DLD1 (cell line): ENCODE data around the gene C3.
"Not testable (repeated sequence)": the region's sequence is repeated elsewhere in the genome, so short reads cannot be mapped to it uniquely, and the experiment has no call there.

Source experiments
- in situ Hi-C: cut with HindIII; loops from 2 replicates; pipeline ENCODE4 v1.10.0; 2017; ENCODE audit warnings: low sequenced_read_pairs

The C3 gene

DNA sequence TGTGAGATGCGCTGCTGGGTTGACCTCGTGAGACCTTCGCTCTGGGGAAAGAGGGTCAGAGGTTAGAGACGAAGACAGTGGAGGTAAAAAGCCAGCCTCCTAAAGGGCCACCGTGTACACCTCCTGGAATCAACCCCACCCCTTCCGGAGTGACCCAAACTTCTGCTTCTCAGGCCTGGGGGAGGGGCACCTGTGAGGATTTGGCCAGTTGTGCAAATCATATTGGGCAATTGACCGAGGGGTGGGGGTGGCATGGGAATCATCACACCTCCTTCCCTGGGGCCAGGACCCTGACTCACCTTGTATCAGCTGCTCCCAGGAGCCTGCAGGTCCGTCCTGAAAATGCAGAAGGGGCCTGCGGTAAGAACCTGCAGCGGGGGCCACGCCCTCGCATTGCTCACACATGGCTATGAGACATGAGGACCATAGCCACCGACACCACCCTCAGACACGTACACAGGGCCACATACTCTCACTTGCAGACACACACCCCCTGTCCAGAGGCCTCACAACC lies 53.3 kb downstream of the C3 start:
- in situ Hi-C loops: no loop called here

DNA sequence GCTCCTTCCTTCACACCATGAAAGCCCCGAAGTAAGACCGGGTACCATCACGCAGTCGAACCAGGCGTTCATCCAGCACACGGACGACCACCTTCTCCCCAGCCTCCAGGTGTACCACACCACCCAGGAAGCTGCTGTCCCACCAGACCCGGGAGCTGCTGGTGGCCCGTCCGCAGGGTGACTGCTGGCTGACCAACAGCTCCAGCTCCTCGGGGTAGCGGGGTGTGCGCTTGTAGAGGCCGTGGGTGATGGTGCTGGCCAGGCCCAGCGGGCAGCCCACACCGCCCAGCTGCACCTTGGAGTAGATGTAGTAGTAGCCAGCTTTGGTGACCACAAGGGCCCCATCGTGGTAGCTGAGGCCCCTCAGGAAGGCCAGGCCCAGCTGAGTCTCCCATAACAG lies 55.5 kb downstream of the C3 start:
- in situ Hi-C loops: no loop called here

DNA sequence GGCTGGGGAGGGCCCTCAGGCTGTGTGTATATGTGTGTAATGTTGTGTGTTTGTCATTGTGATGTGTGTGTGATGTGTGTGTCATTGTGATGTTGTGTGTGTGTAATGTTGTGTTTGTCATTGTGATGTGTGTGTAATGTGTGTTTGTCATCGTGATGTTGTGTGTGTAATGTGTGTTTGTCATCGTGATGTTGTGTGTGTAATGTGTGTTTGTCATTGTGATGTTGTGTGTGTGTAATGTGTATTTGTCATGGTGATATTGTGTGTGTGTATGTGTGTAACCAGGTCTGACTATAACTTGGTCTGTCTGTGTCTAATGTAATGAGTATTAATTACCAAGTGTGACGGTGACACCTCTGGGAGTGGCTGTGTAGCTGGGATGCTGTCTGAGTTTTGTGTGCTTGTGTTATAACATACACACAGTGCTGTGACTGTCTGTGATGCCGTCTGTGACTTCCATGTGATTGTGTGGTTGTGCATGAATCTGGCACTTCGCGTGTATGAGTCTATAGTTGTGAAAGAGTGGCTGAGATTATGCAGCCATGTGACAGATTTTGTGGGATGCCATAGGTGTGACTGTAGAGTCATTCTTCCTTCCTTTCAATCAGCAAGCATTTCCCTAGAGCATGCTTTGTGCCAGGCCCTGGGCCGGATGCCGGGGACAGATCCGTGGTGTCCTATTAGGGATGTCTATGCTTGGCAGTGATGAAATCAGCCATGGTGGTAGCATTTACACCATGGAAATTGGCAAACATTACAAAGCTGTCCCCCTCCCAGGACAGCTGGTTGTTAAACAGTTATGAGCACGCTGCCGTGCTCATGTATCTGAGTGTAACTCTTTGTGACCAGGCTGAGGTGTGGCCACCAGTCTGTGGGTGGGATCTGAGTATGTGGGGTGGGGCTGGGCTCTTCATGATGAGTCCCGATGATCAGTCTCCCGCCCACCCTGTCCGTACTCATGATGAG lies 56.9 kb downstream of the C3 start:
- in situ Hi-C loops: no loop called here

DNA sequence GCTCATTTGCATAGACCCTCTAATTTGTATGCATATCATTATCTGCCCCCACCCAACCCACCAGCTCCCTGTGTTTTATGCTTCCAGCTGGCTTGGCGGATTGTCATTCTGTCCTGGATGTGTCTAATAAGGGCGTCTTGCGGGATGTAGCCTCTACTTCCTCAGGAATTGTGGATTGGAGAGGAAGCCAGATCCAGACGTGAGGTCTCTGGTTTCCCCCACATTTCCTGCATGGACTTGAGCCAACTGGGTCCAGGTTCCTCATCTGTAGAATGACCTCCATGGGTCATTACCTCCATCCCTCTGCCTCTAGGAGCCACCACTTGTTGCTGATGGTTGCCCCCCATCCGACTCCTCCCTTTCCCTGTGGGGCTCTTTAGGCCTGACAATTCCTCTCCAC lies 57.7 kb downstream of the C3 start:
- in situ Hi-C loops: no loop called here

DNA sequence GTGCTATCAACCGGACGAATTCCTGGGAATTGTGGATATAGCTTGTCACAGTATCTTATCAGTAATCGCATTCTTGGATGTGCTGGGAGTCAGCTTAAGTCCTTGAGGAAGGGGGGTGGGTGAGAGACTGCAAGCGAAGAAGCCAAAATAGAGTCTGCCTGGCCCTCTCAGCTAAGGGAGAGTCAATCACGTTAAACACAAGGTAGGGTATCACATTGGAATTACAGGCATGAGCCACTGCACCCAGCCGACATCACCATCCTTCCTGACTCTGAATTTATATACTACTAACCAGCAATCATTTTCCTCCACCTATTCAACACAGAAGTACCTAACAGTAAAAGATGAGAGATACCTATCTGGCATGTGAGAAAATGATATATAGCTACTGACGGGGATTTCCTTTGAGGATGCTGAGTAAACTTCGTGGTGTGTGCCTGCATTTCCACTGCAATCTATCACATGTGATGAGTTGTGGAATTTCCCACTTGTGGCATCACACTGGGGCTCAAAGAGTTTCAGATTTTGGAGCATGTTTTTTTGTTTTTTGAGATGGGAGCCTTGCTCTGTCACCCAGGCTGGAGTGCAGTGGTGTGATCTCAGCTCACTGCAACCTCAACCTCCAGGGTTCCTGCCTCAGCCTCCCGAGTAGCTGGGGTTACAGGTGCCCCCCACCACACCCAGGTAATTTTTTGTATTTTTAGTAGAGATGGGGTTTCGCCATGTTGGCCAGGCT lies 58.8 kb downstream of the C3 start:
- in situ Hi-C loops: not testable (repeated sequence)

DNA sequence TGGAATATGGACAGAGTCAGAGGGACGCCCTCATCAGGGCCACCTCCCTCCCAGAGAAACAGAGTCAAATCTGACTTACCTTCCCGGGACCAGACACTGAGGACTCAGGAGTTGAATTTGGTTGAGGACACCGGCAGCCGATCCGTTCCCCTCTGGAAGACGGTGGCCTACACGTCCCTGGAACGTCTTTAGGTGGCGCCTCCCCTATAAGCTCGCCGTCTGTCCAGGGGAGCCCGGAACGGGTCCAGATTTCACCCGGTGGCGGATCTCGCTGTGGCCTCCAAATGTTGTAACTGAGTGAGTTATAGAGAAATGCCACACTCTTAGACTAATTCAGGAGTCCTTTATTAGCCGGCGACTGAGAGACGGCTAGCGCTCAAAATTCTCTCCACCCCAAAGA lies 59.5 kb downstream of the C3 start:
- in situ Hi-C loops: no loop called here

DNA sequence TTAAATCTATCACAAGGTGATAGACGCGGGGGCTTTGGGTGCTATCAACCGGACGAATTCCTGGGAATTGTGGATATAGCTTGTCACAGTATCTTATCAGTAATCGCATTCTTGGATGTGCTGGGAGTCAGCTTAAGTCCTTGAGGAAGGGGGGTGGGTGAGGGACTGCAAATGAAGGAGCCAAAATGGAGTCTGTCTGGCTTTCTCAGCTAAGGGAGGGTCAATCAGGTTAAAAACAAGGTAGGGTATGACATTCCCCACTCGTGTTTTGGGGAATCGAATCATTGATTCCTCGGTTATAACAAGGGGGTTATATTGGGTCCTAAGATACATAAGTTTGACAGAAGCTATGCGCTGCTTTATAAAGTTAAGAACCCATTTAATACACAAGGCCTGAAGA lies 64.1 kb downstream of the C3 start:
- in situ Hi-C loops: not testable (repeated sequence)

DNA sequence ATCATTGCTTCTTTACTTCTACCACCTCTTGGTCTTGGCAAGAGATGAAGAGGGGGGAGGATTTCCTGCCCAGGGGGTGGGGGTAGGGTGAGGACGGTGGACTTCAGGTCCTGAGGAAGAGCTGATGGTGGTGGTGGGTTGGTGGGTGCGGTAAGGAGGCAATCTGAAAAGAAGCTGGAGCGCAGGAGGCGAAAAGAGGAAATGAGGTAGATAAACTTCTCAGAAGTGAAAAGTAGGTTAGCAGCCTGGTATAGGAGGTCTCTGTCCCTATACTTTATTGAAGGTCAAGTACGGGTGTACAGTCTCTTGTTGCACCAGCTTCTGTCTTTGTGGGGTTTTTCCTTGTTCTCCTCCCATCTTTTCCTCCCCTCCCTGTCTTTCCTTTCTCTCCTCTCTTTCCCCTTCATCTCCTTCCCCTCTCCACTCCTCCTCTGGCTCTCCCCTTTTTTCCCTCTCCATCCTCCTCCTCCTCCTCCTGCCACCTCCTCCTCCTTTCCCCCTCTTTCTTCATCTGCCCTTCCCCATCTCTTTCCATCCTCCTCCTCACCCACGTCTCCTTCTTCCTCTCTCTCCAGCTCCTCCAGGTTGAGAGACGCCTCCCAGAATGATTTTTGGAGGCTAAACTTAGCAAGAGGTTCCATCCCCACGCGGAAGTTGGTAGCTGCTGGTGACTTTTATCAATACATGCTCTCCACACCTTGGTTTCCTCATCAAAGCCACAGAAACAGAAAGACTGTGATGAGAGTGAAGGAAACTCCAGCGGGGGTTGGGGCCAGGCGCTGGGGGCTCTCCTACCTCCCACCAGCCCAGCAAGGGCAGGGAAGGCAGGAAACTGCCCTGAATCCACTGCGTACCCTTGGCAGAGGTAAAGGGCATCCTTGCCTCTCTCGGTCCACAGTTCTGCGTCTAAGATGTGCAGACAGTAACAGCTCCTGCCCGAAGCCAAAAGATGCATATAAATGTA lies 65.8 kb downstream of the C3 start:
- in situ Hi-C loops: no loop called here

DNA sequence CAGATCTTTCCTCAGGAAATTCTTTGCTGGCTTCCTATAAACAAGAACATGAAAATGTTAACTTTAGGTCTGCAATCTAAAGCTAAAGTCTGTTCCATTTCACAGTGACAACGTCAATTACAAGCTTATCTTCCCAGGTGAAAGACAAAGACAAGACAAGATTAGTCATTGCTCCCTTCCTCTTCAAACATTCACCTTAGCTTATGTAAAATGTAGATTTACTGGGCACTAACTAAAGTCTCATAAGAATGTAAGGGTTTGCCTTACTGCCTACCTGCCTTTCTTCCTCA lies 67.7 kb downstream of the C3 start:
- in situ Hi-C loops: no loop called here

DNA sequence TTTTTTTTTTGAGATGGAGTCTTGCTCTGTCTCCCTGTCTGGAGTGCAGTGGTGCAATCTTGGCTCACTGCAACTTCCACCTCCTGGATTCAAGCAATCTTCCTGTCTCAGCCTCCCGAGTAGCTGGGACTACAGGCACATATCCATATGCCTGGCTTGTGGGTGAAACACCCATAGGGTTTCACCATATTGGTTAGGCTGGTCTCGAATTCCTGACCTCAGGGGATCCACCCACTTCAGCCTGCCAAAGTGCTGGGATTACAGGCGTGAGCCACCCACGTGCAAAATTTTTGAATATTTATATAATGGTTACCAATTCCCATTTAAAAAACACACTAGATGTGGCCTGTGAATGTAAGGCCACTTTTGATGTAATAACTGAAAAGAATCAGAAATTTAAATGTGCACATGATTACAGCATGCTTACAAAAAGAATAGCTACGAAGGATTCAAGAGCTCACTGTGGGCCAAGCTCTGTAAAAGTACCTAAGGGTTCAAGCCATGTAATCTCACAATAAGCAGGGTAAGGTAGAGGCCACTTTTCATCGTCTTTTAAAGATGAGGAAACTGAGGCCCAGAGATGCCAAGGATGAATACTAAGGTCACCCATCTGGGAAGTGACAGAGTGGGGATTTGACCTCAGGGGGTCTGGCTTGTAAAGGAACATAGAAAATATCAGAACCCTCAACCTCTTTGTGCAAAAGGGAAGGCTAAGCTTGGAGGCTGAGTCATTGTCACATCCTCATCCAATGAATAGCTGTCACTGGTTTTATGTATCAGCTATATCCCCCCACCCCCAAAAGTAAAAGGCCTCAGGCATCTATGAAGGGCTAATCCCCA lies 68.3 kb downstream of the C3 start:
- in situ Hi-C loops: no loop called here

DNA sequence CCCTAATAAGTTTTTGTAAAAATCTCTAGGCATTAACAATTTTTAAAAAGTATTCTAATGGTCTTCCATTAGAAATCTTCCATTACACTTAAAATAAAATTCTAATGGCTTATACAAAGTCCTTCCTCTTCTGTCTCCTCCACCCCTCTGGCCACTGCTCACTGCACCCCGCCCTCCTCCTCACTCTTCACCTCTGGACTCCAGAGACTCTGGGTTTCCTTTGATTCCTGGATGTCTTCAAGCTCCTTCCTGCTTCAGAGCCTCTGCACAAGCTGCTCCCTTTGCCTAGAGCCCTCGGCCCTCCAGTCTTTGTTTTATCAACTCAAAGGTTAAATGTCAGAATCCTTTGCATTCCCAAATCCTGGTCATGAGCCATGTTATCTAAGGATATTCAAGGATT lies 71.3 kb downstream of the C3 start:
- in situ Hi-C loops: no loop called here

DNA sequence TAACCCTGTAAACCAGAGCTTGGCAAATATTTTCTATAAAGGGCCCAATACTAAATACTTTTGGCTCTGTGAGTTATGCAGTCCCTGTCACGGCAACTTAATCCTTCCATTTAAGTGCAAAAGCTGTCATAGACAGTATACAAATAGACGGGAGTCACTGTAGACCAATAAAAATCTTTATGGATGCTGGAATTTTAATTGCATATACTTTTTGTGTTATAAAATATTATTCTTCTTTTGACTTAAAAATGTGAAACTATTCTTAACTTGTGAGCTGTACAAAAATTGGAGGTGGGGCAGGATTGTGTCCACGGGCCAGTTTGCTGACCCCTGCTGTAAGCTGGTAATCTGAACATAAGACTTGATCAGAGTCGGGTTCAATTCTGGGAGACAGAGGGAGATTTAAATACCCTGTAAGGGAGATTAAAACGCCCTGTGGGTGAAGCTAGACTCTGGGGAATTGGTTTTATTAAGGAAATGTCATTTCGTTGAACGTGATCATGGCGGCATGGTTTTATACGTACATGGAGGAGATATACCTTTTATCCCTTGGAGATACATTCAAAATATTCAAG lies 72.2 kb downstream of the C3 start:
- in situ Hi-C loops: no loop called here

DNA sequence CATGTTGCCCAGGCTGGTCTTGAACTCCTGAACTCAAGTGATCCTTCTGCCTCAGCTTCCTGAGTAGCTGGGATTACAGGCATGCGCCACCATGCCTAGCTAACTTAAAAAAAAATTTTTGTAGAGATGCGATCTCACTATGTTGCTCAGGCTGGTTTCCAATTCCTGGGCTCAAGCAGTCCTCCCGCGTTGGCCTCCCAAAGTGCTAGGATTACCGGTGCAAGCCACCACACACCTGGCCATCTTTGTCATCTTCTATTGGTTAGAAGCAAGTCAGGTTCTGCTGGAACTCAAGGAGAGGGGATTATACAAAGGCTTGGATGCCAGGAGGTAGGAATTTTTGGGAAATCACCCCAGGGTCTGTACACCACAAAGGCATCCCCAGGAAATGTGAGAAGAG lies 75.7 kb downstream of the C3 start:
- in situ Hi-C loops: no loop called here

DNA sequence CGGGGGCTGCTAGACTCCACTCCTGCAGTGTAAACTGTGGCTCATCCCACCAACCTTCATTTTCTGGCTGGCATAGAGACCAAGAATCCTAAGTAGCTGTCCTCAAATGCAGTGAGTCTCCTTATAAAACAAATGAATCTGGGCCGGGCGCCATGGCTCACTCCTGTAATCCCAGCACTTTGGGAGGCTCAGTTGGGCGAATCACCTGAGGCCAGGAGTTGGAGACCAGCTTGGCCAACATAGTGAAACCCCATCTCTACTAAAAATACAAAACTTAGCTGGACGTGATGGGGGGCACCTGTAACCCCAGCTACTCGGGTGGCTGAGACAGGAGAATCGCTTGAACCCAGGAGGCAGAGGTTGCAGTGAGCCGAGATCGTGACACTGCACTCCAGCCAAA lies 80.1 kb downstream of the C3 start:
- in situ Hi-C loops: not testable (repeated sequence)

DNA sequence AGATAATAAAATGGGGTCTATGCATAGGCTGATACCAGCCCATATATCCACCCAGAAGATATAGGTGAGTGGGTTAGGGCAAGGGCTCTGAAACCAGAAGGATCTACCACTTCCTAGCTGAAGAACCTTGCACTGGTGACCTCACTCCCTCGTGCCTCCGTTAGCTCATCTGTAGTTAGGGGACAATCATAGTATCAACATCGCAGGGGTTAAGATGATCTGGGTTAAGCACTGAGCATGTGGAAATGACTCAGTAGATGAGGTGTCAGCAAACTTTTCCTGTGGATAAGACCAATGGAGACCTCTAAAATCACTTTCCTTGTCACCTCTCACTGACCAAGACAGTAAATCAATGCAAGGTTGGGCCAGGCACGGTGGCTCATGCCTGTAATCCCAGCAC lies 81.0 kb downstream of the C3 start:
- in situ Hi-C loops: no loop called here

DNA sequence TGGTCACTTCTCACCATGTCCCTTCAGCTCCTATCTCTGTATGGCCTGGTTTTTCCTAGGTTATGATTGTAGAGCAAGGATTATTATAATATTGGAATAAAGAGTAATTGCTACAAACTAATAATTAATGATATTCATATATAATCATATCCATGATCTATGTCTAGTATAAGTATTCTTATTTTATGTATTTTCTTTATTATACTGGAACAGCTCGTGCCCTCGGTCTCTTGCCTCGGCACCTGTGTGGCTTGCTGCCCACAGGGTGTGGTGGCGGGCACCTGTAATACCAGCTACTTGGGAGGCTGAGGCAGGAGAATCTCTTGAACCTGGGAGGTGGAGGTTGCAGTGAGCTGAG lies 87.0 kb downstream of the C3 start:
- in situ Hi-C loops: not testable (repeated sequence)

DNA sequence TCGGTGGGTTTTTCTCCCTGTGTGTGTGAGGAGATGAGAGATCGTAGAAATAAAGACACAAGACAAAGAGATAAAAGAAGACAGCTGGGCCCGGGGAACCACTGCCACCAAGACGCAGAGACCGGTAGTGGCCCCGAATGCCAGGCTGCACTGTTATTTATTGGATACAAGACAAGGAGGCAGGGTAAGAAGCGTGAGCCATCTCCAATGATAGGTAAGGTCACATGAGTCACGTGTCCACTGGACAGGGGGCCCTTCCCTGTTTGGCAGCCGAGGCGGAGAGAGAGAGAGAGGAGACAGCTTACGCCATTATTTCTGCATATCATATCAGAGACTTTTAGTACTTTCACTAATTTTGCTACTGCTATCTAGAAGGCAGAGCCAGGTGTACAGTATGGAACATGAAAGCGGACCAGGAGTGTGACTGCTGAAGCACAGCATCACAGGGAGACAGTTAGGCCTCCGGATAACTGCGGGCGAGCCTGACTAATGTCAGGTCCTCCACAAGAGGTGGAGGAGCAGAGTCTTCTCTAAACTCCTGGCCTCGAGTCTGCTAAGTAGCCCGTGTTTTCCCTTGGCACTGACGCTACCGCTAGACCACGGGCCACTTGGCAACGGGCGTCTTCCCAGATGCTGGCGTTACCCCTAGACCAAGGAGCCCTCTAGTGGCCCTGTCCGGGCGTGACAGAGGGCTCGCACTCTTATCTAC lies 87.5 kb downstream of the C3 start:
- in situ Hi-C loops: not testable (repeated sequence)

DNA sequence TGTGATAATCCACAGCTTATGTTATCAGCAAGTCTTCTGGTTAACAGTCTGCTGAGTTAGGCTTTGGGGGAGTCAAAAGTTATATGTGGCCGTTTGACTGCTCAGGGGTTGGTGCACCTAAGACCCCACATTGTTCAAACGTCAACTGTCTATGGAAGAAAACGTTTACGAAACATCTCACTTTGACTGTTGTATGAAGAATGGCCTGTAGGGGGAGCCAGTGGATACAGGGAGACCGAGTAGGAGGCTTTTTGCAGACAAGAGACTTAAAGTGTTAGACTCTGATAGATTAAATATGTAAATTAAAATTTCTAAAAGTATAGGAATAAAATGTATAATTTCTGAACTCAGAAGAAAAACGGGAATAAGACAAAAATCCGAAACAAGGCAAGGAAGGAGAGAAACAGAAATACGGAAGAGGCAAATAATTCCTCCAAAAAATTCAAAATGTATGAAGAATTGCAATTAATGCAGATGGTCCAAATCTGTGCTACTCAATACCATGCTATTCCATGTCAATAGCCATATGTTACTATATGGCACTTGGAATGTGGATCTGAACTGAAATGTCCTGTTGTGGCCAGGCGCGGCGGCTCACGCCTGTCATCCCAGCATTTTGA lies 88.3 kb downstream of the C3 start:
- in situ Hi-C loops: no loop called here
